ENCODE results near the gene TUBB3.
"Not testable (repeated sequence)": the region's sequence is repeated elsewhere in the genome, so short reads cannot be mapped to it uniquely, and the experiment has no call there.

Gene TUBB3

GRCh38 chr16:89919535-89920406 is 3.4 kb upstream of the TUBB3 start:
- DNase-seq = no peak

GRCh38 chr16:89920723-89921122 is 2.4 kb upstream of the TUBB3 start:
- no peak for DNase-seq

- no peak for DNase-seq
Measured at GRCh38 chr16:89921131-89921701, 1.9 kb upstream of the TUBB3 start.

GRCh38 chr16:89921702-89922476 is 1.3 kb upstream of the TUBB3 start:
- DNase-seq = peak; percentile 73

- DNase-seq = peak; percentile 76
Measured at GRCh38 chr16:89922477-89922883, 662 bp upstream of the TUBB3 start.

- DNase-seq = no peak
Measured at GRCh38 chr16:89923640-89924296, 626 bp downstream of the TUBB3 start.

- DNase-seq = no peak
Measured at GRCh38 chr16:89924297-89924924, 1.3 kb downstream of the TUBB3 start.

GRCh38 chr16:89924925-89925307 is 1.8 kb downstream of the TUBB3 start:
- no peak for DNase-seq

GRCh38 chr16:89925596-89926079 is 2.5 kb downstream of the TUBB3 start:
- peak; percentile 62 for DNase-seq

GRCh38 chr16:89931305-89931896 is 8.3 kb downstream of the TUBB3 start:
- DNase-seq = no peak

GRCh38 chr16:89931964-89932363 is 8.8 kb downstream of the TUBB3 start:
- DNase-seq = no peak

- DNase-seq = not testable (repeated sequence)
Measured at GRCh38 chr16:89934019-89934418, 10.9 kb downstream of the TUBB3 start.

GRCh38 chr16:89934611-89935553 is 11.7 kb downstream of the TUBB3 start:
- no peak for DNase-seq

GRCh38 chr16:89935620-89936019 is 12.5 kb downstream of the TUBB3 start:
- DNase-seq = not testable (repeated sequence)

GRCh38 chr16:89936034-89936433 is 12.9 kb downstream of the TUBB3 start:
- DNase-seq = no peak

GRCh38 chr16:89936508-89936907 is 13.4 kb downstream of the TUBB3 start:
- DNase-seq = no peak

GRCh38 chr16:89936981-89937380 is 13.8 kb downstream of the TUBB3 start:
- no peak for DNase-seq

- DNase-seq = no peak
Measured at GRCh38 chr16:89938175-89938885, 15.2 kb downstream of the TUBB3 start.

GRCh38 chr16:89944773-89945172 is 21.6 kb downstream of the TUBB3 start:
- DNase-seq = no peak

- no peak for DNase-seq
Measured at GRCh38 chr16:89945654-89946053, 22.5 kb downstream of the TUBB3 start.

Data from GOT3 (cell line).